Femur (tissue), 1 donor: ENCODE measurements around the gene DLGAP4.
"Not testable (repeated sequence)": the region's sequence is repeated elsewhere in the genome, so short reads cannot be mapped to it uniquely, and the experiment has no call there.

Experiments used
- DNase-seq: peaks from one replicate; pipeline ENCODE4 v3.0.0-alpha.2; 2017

DLGAP4 gene

DNA sequence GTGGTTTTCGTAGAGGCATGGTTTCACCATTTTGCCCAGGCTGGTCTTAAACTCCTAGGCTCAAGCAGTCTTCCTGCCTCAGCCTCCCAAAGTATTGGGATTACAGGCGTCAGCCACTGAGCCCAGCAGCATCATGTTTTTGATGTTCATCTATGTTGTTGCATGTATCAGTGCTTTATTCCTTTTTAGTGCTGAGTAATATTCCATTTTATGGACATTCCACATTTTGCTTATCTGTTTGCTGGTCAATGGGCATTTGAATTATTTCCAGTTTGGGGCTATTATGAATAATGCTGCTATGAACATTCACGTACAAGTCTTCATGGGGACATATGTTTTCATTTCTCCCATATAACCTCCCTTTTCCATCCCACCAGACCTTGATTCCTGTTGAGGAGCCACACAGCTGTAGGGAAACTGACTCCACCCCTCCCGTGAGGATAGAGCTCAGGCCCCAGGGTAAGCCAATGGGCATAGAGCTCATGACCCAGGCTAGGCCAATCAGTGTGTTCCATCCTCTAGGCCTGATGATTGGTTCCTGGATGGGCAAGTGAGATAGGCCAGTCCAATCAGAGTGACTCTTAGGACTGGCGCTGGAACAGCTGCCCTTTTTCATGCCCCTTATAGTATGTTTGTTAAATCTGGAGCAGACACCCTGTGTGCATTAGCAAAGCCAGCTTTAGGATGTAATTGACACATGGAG lies 49.5 kb downstream of the DLGAP4 start:
- no peak for DNase-seq

DNA sequence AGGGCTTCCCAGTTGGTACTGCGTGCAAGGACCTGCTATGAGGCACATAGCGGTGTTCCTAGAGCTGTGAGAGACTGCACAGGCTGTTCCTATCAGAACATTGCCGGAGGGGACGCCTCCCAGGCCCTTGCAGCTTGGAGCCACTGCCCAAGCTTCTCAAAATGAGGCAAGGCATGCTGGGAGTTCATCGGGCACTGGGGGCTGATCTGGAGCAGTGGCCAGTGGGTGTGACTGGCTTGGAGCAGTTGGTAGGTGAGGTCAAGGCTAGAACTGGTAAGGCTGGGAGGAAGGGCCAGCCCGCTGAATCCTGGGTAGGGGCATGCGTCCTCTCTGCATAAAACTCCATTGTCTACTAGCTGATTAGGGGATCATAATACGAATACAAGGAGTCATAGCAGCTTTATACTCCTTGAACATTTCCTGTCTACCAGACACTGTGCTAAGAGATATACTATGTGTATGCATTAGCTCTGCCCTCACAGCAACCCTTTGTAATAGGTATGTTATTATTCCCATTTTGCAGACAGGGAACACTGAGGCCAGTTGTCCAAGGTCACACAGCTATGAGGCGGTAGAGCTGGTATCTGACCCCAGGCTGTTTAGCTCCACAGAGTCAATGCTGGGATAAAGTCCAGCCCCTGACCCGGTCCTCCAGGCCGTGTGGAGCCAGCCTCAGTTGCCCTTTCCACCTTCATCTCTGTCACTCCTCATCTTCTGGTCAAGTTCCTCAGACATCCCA lies 53.7 kb downstream of the DLGAP4 start:
- DNase-seq = no peak

DNA sequence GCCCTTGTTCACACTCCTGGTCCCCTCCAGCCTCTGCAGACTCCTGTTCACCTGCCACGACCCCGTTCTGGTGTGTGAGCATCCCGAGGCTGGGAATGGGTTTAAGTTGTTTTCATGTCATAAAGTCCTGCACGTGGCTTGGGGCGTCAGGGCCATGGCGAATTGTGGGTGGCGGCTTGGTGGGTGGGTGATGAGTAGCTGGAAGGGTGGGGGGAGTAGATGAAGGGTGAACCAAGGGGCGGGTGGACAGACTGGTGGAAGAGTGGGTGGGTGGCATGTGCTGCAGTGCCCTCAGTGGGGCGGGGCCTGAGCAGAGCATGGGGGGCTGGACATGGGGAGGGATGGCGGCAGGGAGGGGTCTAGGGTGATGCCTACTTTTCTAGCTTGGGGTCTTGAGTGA lies 54.3 kb downstream of the DLGAP4 start:
- no peak for DNase-seq

DNA sequence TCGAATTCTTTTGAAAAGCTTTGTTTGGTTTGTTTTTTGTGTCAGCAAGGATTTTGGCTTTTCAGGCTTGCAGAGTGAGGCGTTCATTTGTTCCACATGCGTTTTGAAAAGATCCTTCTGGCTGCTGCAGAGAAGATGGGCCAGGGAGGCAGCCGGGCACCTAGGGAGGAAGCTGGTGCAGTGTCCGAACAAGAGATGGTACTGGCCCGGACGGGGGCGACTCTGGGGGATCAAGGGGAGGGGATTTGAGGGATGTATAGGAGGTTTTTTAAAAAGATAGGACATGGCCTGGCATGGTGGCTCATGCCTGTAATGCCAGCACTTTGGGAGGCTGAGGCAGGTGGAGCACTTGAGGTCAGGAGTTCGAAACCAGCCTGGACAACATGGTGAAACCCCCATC lies 55.3 kb downstream of the DLGAP4 start:
- DNase-seq = no peak

DNA sequence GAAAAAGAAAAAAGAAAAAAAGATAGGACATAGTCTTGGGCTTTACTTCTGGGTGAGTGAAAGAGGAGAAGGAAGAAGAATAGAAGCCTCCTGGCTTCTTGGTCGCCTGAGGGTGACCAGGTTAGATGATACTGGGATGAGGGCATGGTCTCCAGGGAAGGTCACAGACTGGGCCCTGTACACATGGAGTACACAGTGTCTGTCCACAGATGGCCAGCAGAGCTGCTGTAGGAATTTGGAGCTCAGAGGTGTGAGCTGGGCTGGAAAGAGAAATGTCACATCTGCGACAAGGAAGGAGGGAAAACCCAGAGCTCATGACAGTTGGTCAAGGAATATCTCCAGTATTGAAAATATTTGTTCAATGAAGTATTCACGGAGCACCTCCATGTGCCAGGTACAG lies 56.1 kb downstream of the DLGAP4 start:
- no peak for DNase-seq

DNA sequence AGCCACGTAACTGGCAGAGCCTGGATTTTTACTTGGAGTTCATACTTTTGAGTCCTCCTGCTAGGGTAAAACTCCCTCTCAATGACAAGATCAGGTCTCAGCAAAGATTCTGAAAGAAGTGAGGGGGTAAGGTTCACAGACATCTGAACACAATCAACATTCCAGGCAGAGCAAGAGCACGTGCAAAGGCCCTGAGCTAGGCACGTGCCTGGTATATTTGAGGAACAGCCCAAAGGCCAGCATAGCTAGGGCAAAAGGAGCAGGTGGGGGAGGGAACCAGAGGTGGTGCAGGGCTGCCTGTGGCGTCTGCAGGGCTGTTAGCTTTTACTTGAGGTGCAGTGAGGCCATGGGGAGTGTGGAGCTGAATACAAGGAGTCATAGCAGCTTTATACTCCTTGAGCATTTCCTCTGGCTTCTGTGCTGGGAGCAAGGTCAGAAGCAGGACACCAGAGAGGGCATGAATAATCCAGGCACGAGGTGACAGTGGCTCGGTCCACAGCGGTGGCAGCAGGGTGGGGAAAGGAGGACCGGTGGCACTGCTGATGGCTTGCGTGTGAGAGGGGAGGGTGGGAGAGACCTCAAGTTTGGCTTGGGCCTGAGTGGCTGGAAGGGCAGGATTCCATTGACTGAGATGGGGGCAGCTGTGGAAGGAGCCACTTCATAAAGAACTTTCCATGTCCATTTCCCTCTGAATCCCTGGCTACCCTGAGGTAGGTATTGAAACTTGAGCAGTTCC lies 57.0 kb downstream of the DLGAP4 start:
- DNase-seq = no peak

DNA sequence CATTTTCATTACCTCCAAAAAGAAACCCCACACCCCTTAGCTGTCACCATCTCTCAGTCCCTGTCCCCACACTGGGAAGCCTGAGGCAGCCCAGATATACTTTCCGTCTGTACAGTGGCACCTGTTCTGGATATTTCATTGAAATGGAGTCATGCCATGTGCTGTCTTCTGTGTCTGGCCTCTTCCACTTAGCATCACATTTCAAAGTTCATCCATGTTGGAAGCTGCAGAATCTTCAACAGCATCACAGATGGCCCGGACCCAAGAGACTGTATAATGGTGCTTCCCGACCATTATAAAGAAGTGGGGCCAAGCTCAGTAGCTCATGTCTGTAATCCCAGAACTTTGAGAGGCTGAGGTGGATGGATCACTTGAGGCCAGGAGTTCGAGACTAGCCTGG lies 58.4 kb downstream of the DLGAP4 start:
- DNase-seq = no peak

DNA sequence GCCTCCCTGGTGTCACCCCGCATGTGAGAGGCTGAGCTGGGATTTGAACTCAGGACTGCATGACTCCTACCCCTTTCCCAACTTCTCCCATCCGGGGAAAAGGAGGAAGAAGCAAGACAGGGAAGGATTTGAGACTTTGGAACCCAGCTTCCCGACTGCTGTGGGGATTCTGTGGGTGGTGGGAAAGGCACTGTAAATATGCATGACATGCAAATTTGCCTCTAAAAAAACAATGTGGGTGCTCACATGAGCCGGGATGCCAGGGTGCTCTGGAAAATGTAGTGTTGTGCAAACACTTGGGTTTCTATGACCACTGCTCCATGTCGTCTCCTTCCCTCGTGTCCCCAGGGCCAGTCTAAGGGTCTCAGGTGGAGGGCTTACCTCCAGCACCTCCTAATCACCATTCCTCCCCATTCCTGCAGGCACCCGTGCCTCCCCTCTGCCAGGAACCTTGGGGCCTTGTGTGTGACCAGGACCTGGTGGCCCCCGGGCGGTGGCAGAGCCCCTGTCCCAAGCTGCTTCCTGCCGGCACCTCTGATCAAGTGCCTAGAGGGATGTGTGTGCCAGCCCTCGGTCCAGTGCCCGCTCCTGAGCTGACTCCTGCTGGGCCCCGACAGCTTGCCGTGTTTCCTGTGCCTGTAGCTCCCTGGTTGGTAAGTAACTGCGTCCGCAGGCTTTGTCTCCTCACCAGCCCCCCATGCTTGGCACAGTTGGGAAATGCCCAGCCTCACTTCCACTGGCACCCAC lies 60.7 kb downstream of the DLGAP4 start:
- DNase-seq = no peak

DNA sequence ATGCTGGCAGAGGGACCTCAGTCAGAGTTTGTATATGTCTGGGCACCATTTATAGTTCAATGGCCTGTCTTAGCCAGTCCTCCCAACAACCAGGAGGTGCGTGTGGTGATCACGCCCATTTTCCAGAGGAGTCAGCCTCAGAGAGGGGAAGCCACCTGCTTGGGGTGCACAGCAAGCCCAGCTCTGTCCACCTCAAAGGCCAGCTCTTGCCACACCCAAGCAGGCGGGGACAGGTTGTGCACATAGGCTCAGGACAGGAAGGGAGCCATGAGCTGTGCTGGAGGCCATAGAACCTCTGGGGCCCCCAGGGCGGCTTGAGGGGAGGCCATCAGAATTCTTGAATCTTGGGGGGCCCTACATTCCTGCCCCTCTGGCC lies 61.2 kb downstream of the DLGAP4 start:
- DNase-seq = no peak

DNA sequence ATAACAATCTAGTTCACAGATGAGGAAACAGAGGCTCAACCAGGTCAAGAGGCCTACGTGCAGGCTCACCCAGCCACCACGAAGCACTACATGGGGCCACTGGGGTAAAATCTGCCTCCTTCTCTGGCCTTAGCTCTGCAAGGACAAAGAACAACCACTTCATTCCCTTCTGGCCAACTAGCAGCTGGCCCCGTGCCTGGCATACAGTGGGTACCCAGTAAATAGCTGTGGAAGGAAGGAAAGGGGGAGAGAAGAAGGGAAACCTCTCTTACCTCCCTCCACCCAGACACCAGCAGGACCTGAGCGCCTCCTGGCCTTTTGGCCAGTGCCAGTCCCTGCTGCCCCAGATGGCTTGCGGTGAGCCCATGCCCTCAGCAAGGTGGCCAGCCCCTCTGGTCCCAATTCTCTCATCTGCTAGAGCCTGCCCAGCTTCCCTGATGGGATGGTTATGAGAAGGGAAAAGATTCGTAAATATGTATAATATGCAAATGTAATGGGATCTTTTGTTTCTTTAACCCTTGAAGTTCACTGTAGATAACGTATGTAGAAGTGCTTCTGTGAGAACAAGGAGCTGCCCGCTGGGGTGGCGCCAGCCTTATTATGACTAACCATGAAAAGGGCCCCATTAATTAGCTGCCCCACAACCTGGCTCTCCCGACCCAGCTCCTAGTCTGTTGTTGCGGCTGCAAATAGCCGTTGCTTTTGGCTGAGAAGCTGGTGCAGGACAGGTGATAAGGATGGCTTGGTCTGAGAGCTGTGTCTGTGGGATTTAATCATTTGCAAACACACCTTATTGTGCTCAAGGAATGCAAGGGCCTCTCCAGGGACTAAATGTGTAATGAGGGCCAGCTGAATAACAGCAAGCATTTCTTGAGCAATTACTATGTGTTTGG lies 62.0 kb downstream of the DLGAP4 start:
- DNase-seq = no peak

DNA sequence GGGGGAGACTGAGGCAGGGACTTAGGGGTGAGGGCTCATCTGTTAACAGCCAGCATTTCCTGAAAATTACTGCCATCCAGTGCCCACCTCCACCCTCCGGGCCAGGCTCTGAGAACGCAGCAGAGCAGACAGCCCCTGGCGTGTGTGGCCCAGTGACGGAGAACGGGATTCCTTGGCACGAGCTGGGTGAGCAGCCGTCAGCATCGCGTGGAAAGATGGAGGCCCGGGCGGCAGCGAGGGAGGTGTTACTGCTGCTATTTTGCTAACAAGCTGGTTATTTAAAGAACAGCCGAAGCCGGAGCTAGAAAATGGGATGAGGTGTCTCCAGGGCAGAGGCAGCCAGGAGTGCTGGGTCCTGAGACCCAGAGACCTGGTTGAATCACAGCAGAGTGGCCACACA lies 62.7 kb downstream of the DLGAP4 start:
- no peak for DNase-seq

DNA sequence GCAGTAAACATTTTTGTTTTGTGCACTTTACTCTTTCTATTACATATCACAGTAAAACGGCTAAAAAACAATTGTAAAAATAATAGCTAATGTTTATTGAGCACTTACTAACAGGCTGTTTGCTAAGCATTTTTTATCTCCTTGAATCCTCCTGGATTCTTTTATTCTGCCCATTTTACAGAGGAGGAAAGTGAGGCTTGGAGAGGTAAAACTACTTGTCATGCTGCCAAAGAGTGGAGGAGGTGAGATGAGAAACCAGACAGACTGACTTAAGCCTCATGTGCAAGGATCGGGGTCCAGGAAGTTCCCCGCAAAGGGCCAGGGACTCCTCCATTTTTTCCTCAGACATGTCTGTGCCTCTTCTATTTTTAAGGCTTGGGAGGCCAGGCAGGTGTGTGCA lies 63.6 kb downstream of the DLGAP4 start:
- DNase-seq = no peak

DNA sequence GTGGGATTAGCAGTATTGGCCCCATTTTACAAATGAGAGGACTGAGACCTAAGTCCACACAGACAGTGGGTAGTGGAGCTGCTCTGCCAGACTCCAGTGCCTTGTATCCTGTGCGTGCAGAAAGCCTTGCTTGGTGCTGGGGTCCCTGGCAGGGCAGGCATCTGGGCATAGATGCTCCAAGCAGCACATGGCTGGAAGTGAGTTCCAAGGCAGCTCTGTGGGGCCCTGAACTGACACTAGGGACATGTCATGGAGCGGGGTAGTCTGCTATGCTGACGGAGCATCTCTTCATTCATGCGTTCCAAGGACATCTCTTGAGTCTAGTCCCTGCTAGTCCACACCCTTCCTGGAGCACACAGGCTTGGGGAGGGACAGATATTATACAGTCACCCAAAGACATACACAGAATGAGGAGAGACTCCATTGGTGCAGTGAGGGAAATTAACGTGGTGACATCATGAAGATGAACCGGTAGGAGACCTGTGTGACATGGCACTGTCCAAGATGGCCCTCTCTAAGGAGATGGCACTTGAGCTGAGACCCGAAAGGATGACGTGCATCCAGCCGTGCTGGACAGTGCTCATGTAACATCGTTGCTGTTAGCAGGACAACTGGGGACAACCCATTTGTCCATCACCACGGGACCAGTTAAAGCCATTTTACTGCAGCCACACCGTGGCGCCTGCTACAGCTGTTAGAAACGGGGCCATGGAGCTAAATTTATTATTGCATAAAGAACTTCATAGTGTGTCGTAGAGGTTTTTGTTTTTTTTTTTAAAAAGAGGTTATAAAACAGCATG lies 65.1 kb downstream of the DLGAP4 start:
- DNase-seq = no peak

DNA sequence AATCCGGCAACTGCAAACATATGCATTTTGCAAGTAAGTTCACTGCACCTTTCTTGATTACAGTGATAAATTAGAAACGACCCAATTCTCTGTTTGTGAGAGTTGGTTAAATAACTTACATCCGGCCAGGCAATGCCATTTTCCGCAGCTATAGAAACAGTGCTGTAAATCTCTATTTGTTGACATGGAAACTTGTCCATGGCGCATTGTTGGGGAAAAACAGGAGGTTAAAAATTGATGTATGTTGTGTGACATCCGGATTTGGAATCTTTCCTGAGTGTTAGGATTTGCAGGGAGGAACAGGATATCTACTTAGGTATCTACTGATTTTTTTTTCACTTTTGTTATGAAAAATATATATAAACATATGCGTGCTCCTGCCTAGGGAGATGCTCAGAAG lies 66.5 kb downstream of the DLGAP4 start:
- no peak for DNase-seq

DNA sequence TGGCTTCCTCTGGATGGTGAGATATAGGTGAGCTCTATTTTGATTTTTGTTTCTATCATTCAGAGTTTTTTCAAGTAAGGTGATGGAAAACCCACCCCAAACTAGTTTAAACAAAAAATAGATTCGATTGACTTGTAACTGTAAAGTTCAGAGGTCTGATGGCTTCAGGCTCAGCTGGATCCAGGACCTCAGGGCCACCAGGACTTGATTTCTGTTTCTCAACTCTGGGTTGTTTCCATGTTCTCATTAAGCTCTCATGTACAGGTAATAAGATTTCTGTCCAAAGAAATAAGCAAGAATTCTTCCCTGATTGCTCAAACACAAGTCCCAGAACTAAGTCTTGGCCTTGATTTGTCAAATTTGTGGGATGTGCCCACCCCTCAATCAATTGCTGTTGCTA lies 67.0 kb downstream of the DLGAP4 start:
- no peak for DNase-seq

DNA sequence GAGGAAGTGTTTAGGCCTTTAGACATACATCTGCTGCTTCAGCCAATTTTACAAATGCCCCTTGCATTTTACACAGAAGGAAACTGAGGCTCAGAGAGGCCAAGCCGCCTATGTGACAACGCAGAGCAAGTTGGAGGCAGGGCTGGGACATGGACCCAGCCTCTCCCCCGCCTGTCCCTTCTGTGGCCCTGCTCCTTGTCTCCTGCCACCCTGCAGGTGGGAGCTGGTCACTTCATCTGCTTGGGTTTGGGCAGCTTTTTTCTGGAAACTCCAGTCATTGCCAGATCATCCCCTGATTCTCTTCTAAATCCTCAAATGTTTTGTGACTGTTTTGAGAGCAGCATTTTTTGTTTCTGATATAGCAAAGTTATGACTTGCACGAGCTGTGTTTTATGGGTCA lies 68.9 kb downstream of the DLGAP4 start:
- no peak for DNase-seq

DNA sequence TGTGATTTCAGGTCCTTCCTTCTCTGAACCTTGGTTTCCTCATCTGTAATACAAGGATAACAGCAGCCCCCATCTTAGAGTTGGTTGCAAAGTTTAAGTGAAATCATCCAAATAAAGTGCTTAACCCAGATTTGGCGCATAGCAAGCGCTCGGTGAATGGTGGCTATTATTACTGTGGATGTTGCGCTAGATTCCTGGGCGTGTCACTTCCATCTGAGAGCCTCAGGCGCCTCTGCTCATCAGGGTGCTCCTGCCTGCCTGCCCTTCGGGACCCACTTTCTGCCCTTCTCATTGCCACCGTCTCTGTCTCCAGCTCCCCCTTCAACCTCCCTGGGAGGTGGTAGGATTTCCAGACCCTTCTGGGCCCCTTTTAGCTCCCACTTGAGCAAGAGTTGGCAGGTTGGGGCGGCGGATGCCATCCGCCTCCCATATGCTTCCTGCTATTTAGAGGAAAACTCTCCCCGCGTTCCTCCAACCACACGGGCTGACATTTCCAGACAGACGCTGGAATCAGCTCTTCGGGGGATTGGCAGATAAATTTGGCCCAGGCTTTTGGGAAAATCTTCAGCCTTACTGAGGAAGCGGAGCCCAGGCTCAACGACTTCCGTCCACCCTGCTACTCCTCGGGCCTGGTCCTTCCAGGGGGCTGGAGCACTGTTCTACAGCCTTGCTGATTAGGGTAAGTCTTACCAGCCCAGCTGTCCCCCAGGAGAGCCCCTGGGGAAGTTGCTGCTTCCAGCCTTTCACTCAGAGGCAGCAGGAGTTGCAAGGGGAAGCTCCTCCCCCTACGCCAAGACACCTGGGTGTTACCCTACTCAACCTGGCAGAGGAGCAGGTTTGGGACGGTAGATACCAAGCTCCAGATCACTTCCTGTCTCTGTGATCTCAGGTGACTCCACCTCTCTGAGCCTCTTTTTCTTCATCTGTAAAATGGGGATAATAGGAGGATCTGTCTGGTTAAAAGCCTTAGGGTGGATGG lies 71.5 kb downstream of the DLGAP4 start:
- DNase-seq = no peak

DNA sequence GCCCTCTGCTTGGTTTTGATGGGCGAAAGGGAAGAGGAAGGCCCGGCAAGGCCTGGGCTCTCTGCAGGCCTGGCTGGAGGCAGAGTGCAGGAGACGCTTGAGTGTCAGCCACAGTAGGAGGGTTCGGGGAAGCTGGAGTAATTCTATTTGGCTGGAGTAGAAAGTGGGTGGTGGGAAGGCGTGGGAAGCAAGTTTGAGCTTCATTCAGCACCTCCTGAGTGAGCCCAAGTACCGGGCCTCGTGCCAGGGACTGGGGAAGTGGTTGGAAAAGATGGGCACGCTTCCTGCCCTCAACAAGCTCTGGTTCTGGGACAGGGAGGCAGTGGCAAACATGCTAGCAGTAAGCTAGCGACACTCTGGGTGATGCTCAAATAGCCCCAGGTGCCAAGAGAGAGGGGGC lies 72.5 kb downstream of the DLGAP4 start:
- DNase-seq = no peak

DNA sequence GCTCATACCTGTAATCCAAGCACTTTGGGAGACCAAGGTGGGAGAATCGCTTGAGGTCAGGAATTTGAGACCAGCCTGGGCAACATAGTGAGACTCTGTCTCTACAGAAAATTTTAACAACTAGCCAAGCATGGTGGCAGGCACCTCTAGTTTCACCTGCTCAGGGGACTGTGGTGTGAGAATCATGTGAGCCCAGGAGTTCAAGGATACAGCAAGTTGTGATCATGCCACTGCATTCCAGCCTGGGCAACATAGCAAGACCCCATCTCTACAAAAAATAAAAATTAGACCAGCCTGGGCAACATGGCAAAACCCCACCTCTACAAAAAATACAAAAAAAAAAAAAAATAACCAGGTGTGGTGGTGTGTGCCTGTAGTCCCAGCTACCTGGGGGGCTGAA lies 73.8 kb downstream of the DLGAP4 start:
- not testable (repeated sequence) for DNase-seq

DNA sequence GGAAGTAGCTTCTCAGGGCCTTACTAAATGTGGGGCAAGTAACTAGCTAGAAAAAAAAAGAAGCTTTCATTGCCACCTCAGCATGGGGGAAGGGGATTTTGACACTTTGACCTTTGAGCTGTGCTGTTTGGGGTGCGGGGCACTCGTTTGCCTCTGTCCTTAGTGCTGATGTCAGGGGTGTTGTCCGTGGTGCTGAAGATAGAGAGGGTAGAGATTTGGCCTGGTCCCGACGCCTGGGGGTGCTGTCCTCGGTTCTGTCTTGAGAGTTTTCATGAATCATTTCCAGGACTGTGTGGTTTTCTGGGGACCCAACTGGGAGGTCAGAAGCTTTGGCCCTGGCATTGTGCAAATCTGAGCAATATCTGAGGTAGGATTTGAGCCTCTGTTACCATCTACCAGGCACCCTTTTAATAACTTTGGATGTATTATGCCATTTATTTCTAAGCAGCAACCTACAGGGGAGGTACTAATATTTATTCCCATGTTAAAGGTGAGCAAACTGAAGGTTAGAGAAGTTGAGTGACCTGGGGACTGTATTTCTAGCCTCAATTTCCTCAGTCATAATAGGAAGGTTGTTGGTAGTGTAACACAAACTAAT lies 78.0 kb downstream of the DLGAP4 start:
- DNase-seq = peak; percentile 36
